RWPE2 (cell line): ENCODE measurements around the gene CDC42EP5.
"Not testable (repeated sequence)": the region's sequence is repeated elsewhere in the genome, so short reads cannot be mapped to it uniquely, and the experiment has no call there.

Experiments used
- ATAC-seq: fragments of 200-7000 bp; cut with Tn5 transposase; 3 replicates; pipeline ENCODE4 v1.9.1; 2021; ENCODE audit warnings: low read depth
- DNase-seq: peaks from one replicate; pipeline ENCODE4 v3.0.0-alpha.2; 2020; ENCODE audit warnings: low spot score
- H3K27ac ChIP-seq: fragments of 450-650 bp; 2 replicates; pipeline ENCODE4 v1.5.1; 2017; ENCODE audit warnings: mild to moderate bottlenecking; ENCODE audit not compliant: poor library complexity, severe bottlenecking
- H3K27me3 ChIP-seq: fragments of 250-450 bp; sonication (Bioruptor Pico); 2 replicates; pipeline ENCODE4 v1.5.1; 2021; ENCODE audit warnings: mild to moderate bottlenecking, moderate library complexity; ENCODE audit not compliant: insufficient read depth, poor library complexity, severe bottlenecking
- H3K36me3 ChIP-seq: fragments of 250-450 bp; sonication (Bioruptor Pico); 2 replicates; pipeline ENCODE4 v1.5.1; 2020; ENCODE audit warnings: low read depth, mild to moderate bottlenecking, moderate library complexity
- H3K4me1 ChIP-seq: fragments of 250-450 bp; sonication (Bioruptor Pico); 2 replicates; pipeline ENCODE4 v1.5.1; 2021; ENCODE audit warnings: mild to moderate bottlenecking, moderate library complexity; ENCODE audit not compliant: insufficient read depth, poor library complexity, severe bottlenecking
- H3K4me3 ChIP-seq: fragments of 250-450 bp; sonication (Bioruptor Pico); 2 replicates; pipeline ENCODE4 v1.5.1; 2021; ENCODE audit warnings: mild to moderate bottlenecking, moderate library complexity; ENCODE audit not compliant: severe bottlenecking
- H3K9me3 ChIP-seq: fragments of 250-450 bp; sonication (Bioruptor Pico); 2 replicates; pipeline ENCODE4 v1.5.1; 2021; ENCODE audit warnings: mild to moderate bottlenecking, moderate library complexity; ENCODE audit not compliant: severe bottlenecking
- TF ChIP-seq, protein P1 (sequence below): fragments of 450-650 bp; IDR thresholded peaks from one replicate; pipeline ENCODE4 v1.5.1; 2017; ENCODE audit warnings: mild to moderate bottlenecking, moderate library complexity; ENCODE audit not compliant: poor library complexity, severe bottlenecking

CDC42EP5 gene

DNA sequence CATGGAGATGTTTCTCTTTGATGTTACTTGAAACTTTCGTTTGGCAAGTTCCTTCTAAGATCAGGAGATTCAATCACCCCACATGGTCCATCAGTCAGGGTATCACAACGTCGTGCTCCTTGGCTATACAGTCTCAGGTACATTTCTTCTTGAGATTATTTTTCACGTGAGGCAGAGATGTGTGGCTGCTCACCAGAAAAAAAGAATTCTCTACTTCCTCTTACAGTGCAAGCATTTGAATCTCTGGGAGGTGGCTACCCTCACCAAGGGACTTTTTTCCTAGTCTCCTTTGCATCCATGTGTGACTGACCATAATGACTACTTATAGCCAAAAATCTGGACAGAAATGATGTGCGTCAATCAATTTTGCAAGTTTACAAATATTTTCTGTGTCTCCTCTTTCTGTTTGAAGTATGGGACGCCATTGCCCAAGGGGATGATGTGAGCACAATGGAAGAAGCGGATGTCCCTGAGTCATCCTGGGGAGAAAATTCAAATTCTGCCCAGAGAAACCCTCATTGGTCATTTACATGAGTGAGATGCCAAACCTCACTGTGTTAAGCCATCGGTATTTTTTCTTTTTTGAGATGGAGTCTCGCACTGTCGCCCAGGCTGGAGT, 21.0 kb upstream of the CDC42EP5 start:
- no peaks in the 10 kb centered on the region for H3K9me3 ChIP-seq
- no peaks in the 10 kb centered on the region for H3K36me3 ChIP-seq
- no peaks in the 10 kb centered on the region for H3K4me1 ChIP-seq
- DNase-seq (no peak), ATAC-seq (no peak)
- peaks cover 1% of the 10 kb centered on the region for H3K27me3 ChIP-seq
- no peak overlapping the region for H3K4me3 ChIP-seq
- TF ChIP-seq, protein P1, sequence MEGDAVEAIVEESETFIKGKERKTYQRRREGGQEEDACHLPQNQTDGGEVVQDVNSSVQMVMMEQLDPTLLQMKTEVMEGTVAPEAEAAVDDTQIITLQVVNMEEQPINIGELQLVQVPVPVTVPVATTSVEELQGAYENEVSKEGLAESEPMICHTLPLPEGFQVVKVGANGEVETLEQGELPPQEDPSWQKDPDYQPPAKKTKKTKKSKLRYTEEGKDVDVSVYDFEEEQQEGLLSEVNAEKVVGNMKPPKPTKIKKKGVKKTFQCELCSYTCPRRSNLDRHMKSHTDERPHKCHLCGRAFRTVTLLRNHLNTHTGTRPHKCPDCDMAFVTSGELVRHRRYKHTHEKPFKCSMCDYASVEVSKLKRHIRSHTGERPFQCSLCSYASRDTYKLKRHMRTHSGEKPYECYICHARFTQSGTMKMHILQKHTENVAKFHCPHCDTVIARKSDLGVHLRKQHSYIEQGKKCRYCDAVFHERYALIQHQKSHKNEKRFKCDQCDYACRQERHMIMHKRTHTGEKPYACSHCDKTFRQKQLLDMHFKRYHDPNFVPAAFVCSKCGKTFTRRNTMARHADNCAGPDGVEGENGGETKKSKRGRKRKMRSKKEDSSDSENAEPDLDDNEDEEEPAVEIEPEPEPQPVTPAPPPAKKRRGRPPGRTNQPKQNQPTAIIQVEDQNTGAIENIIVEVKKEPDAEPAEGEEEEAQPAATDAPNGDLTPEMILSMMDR = no peak
- no peak overlapping the region for H3K27ac ChIP-seq

DNA sequence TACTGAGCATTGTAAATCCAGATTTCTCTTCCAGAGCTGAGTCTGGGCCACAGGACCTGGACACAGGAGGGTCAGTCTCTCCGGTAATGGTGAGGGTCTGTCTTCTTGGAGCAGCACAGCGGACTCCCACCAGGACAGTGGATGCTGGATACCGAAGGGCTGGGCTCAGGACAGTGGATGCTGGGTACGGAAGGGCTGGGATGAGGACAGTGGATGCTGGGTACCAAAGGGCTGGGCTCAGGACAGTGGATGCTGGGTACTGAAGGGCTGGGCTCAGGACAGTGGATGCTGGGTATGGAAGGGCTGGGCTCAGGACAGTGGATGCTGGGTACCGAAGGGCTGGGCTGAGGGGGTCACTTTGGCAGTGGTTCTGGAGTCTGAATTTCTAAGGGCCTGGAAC, 20.0 kb upstream of the CDC42EP5 start:
- H3K36me3 ChIP-seq, H3K27me3 ChIP-seq, ATAC-seq, H3K4me3 ChIP-seq, H3K9me3 ChIP-seq, H3K27ac ChIP-seq, DNase-seq, H3K4me1 ChIP-seq: not testable (repeated sequence)

DNA sequence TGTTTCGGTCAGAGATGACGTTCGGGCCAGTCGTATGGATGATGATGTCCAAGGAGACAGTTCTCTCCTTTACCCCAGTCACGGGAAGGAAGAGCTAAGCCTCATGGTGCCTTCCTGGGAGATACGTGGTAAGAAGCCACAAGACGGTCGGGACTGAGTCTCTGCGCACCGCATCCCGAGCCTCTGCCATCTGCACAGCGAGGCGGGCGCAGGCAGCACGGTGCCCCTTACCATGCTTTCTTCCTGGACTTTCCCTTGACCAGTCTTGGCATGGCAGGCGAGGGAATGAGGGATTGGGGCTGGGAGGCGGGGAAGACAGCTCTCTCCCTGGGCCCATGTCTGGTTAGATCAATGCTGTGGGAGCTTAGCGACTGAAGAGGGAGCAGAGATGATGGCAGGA, 19.5 kb upstream of the CDC42EP5 start:
- Histone ChIP-seq H3K27me3 (peaks cover 4% of the 10 kb centered on the region), H3K36me3 (no peaks in the 10 kb centered on the region), H3K4me1 (no peaks in the 10 kb centered on the region), H3K27ac (no peak overlapping the region), H3K4me3 (no peak overlapping the region), H3K9me3 (no peaks in the 10 kb centered on the region)
- DNase-seq = no peak
- no peak for ATAC-seq
- TF ChIP-seq, protein P1 = no peak

DNA sequence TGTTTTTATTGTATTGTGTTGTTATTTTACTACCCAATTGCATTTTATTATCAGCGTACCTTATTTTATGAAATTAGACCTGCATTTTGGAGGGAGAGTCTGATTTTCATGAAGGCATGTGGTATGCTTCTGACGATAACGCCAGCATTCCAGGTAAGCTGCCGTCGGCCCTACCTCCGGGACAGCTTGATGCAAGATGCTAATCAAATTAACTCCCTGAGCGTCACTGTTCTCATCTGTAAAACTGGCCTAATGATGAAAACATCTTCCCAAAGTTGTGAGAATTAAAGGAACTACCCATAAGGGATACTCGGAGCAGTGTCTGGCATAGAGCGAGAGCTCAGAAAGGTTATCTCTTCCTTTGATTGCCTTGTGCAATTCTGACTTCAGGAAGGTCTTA, 16.7 kb upstream of the CDC42EP5 start:
- no peak overlapping the region for H3K27ac ChIP-seq
- DNase-seq (no peak), ATAC-seq (no peak)
- no peaks in the 10 kb centered on the region for H3K4me1 ChIP-seq
- TF ChIP-seq, protein P1 = no peak
- no peaks in the 10 kb centered on the region for H3K36me3 ChIP-seq
- peaks cover 4% of the 10 kb centered on the region for H3K27me3 ChIP-seq
- H3K4me3 ChIP-seq = no peak overlapping the region
- H3K9me3 ChIP-seq = no peaks in the 10 kb centered on the region

DNA sequence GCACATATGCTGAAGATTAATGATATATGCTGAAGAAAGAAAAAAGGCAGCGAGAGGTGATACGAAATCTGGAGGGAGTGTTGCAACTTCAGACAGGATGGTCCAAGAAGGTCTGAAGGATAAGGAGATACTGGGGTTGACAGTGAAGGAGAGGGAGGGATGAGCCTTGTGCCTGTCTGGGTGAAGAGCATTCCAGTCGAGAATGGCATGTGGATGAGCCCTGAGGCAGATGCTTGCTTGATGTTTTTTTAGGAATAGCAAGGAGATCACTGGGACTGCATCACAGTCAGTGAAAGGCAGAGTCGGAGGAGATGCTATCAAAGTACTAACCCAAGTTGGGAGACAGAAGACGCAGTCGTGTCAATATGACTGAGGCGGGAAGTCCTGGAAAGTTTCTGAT, 16.2 kb upstream of the CDC42EP5 start:
- Histone ChIP-seq H3K4me3 (no peak overlapping the region), H3K27ac (no peak overlapping the region), H3K27me3 (peaks cover 4% of the 10 kb centered on the region), H3K9me3 (no peaks in the 10 kb centered on the region), H3K36me3 (no peaks in the 10 kb centered on the region), H3K4me1 (no peaks in the 10 kb centered on the region)
- no peak for DNase-seq
- ATAC-seq = no peak
- TF ChIP-seq, protein P1 = no peak
